ENCODE data around the gene ZNF418. TPM values are rescaled to one million over a fixed set of nuclear protein-coding genes. Genes with fewer than 3 reads are reported as not detected.
"Not testable (repeated sequence)": the region's sequence is repeated elsewhere in the genome, so short reads cannot be mapped to it uniquely, and the experiment has no call there.

Gene ZNF418
- total RNA-seq, 2 donors from 2014 or later = 5.2 to 5.7 TPM

DNA sequence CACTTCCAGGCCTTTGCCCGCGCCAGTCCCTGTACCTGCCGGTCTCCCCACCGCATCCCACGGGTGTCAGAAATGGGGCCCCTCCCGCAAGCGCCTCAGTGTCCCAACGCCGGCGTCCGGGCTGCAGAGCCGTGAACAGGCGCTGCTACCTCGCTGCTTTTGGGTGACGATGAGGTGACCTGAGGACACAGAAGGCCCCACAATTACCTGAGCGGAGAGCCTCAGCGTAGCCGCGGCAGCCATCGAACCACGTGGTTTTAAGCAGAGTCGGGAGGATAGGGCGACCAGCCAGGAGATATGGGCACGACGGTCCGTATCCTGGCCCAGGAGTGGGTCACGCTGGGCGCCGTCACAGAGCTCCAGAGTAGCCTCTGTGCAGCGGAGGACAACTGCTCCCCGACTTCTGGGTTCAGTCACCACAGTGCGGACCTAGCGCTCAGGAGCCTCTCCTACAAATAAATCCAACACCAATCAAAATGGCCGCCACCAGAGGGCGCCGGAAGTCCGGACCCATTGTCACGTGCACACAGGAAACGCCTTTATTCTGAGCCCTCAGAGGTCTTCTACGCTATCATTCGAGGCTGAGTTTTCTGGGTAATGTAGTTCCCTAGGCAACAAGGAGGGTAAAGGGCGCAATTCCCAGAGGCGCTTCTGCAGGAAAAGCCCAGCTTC is 46.5 kb downstream of the ZNF418 start, which contains the start of gene ZNF814:
Gene ZNF814, minus strand, starts transcription at position 478 of the 672 bp plus-strand sequence. Its CDS starts 235 bp downstream, at position 243.
- Histone ChIP-seq H3K36me3 (peaks cover 6% of the 10 kb centered on the region), H3K9me3 (no peaks in the 10 kb centered on the region), H3K4me1 (peaks cover 0 to 14% of the 10 kb centered on the region in 2 donors), H3K27ac (peak within 1 kb of the TSS; percentile 72 to 81), H3K27me3 (no peaks in the 10 kb centered on the region), H3K4me3 (peak within 1 kb of the TSS; percentile 66 to 76)
- TF ChIP-seq, protein P1, sequence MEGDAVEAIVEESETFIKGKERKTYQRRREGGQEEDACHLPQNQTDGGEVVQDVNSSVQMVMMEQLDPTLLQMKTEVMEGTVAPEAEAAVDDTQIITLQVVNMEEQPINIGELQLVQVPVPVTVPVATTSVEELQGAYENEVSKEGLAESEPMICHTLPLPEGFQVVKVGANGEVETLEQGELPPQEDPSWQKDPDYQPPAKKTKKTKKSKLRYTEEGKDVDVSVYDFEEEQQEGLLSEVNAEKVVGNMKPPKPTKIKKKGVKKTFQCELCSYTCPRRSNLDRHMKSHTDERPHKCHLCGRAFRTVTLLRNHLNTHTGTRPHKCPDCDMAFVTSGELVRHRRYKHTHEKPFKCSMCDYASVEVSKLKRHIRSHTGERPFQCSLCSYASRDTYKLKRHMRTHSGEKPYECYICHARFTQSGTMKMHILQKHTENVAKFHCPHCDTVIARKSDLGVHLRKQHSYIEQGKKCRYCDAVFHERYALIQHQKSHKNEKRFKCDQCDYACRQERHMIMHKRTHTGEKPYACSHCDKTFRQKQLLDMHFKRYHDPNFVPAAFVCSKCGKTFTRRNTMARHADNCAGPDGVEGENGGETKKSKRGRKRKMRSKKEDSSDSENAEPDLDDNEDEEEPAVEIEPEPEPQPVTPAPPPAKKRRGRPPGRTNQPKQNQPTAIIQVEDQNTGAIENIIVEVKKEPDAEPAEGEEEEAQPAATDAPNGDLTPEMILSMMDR (IDR thresholded peaks at IDR 0.05) = peak; percentile 14 to 60
- DNase-seq (ENCODE audit: low spot score) = peak; percentile 89

DNA sequence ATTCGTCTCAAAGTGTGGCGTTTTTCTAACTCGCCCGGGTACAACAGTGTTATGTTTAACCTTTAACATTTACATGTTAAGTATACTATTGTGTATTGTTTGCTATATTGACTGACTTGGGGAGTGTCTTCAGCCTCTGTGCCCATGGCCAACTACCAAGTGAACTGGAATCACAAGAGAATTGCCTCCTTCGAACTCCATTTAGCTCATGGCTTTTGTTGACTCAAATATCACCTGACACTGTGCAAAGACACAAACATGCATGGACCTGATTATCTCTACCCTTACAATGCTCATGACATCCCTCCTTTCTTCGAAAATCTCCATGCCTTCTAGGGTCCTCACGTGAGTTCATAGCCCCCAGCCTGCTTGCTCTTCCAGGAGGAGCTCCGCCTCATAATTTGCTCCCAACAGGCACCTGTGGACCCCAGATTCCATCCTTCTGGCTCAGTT is 47.1 kb downstream of the ZNF418 start:
- Histone ChIP-seq H3K9me3 (no peaks in the 10 kb centered on the region), H3K4me1 (peaks cover 0 to 14% of the 10 kb centered on the region in 2 donors), H3K36me3 (peaks cover 6% of the 10 kb centered on the region), H3K27ac (peak overlapping the region; percentile 72 to 81), H3K4me3 (peak overlapping the region; percentile 66 to 76), H3K27me3 (no peaks in the 10 kb centered on the region)
- TF ChIP-seq, protein P1 (IDR thresholded peaks at IDR 0.05) = no peak
- no peak for DNase-seq (ENCODE audit: low spot score)

DNA sequence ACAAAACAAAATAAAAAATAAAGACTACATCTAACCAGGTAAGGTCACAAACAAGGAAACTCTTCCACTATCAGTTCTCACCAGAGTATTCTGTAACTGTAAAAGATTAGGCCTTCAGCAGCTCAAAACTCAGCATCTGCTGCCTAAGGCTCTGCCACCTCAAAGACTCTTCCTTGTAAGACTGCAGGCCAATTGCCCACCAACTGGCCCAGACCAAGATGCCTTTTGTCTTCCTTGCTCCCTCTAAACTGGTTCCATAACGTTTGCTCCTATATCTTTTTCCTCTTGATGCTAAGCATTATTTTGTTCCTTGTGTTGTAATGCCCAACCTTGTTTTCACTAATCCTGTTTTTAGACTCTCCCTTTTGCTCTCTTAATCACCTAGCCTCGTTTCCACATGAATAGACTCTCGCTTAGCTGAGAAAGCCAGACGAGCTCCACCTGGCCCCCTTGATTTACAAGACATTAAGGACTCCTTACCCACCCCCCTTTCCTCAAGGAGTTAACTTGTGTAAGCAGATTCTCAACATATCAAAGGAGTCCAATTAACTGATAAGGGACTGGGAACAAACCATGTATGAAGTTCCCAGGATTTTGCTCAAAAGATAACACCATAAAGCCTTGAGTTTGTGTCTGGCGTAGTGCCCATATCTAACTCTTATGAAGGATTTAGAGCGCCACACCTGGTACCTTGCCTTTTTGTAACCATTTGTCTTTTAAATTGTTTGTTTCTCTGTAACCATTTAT is 47.8 kb downstream of the ZNF418 start:
- Histone ChIP-seq H3K4me3 (peak overlapping the region; percentile 66 to 76), H3K36me3 (peaks cover 6% of the 10 kb centered on the region), H3K27ac (no peak overlapping the region), H3K27me3 (no peaks in the 10 kb centered on the region), H3K4me1 (peaks cover 0 to 14% of the 10 kb centered on the region in 2 donors), H3K9me3 (no peaks in the 10 kb centered on the region)
- no peak for DNase-seq (ENCODE audit: low spot score)
- TF ChIP-seq, protein P1 (IDR thresholded peaks at IDR 0.05) = no peak

DNA sequence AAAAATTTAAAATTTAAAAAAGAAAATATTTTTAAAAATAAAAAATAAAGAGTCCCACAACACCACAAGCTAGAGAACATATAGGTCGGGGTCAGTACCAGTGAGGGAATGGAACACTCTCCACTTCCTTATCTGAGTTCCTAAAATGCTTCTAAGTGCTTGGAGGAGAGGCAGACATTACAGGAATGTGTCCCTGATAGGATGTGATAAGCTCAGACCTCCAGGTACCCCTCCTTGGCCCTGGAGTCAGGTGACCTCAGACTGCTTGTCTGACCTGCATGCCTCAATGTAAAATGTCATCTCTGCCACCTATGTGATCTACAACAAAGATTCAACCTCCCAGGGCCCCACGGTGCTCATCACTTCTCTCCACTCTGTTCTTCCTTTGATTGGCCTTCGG is 49.2 kb downstream of the ZNF418 start:
- Histone ChIP-seq H3K4me3 (no peak overlapping the region), H3K27me3 (no peaks in the 10 kb centered on the region), H3K27ac (peak overlapping the region in 1 of 2 donors; percentile 5), H3K4me1 (peaks cover 0 to 14% of the 10 kb centered on the region in 2 donors), H3K9me3 (no peaks in the 10 kb centered on the region), H3K36me3 (peaks cover 6% of the 10 kb centered on the region)
- no peak for DNase-seq (ENCODE audit: low spot score)
- TF ChIP-seq, protein P1 (IDR thresholded peaks at IDR 0.05) = no peak

DNA sequence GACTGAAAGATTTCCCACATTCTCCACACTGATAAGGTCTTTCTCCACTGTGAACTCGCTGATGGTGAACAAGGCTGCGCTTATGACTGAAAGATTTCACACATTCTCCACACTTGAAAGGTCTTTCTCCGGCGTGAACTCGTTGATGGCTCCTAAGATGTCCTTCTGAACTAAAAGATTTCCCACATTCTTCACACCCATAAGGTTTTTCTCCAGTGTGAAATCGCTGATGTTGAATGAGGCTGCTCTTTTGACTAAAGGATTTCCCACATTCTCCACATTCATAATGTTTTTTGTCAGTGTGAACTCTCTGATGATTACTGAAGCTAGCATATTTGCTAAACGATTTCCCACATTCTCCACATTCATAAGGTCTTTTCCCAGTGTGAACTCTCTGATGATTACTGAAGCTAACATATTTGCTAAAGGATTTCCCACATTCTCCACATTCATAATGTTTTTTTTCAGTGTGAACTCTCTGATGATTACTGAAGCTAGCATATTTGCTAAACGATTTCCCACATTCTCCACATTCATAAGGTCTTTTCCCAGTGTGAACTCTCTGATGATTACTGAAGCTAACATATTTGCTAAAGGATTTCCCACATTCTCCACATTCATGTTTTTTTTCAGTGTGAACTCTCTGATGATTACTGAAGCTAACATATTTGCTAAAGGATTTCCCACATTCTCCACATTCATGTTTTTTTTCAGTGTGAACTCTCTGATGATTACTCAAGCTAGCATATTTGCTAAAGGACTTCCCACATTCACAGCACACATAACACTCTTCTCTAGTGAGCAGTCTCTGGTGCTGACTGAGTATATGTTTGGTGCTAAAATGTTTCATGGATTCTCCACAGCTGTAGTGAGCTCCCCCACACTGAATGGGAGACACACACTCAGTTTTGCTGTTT is 61.1 kb downstream of the ZNF418 start:
- not testable (repeated sequence) for H3K27ac ChIP-seq; DNase-seq (ENCODE audit: low spot score); H3K4me1 ChIP-seq; H3K4me3 ChIP-seq; H3K27me3 ChIP-seq
- peaks cover 13 to 75% of the 10 kb centered on the region in 2 donors for H3K9me3 ChIP-seq
- peaks cover 21% of the 10 kb centered on the region for H3K36me3 ChIP-seq

All from right atrium auricular region (tissue), 2 donors.